Activated CD4-positive, alpha-beta T cell treated with anti-CD3 and anti-CD28 coated beads for 48 hours (primary cell): ENCODE data around the gene AIFM3.
"Not testable (repeated sequence)": the region's sequence is repeated elsewhere in the genome, so short reads cannot be mapped to it uniquely, and the experiment has no call there.

Experiments
- DNase-seq: peaks from one replicate; pipeline ENCODE4 v3.0.0-alpha.2; 2020

The AIFM3 gene

GRCh38 chr22:20992456-20993303 is 25.6 kb downstream of the AIFM3 start:
- DNase-seq: no peak

GRCh38 chr22:20993304-20994127 is 26.5 kb downstream of the AIFM3 start:
- DNase-seq: no peak

GRCh38 chr22:20994128-20994901 is 27.3 kb downstream of the AIFM3 start:
- DNase-seq: no peak

- DNase-seq: no peak
These were observed 27.8 kb downstream of the AIFM3 start for GRCh38 chr22:20994902-20995241.

GRCh38 chr22:20995329-20996030 is 28.4 kb downstream of the AIFM3 start:
- no peak for DNase-seq

- DNase-seq: no peak
These were observed 29.0 kb downstream of the AIFM3 start for GRCh38 chr22:20996031-20996410.

- DNase-seq: no peak
These were observed 29.8 kb downstream of the AIFM3 start for GRCh38 chr22:20996598-20997535.

- no peak for DNase-seq
These were observed 30.6 kb downstream of the AIFM3 start for GRCh38 chr22:20997536-20998257.

GRCh38 chr22:20998411-20999336 is 31.6 kb downstream of the AIFM3 start:
- DNase-seq: no peak

GRCh38 chr22:20999350-21000206 is 32.5 kb downstream of the AIFM3 start:
- no peak for DNase-seq

GRCh38 chr22:21000207-21000986 is 33.3 kb downstream of the AIFM3 start:
- DNase-seq: peak; percentile 27

GRCh38 chr22:21000987-21001600 is 34.0 kb downstream of the AIFM3 start:
- DNase-seq: peak; percentile 24

GRCh38 chr22:21001601-21002325 is 34.7 kb downstream of the AIFM3 start, which contains the start of gene THAP7:
Gene THAP7 (minus strand): TSS chr22:21002118. CDS start chr22:21001911, 207 bp downstream.
- DNase-seq: peak; percentile 98

- DNase-seq: no peak
These were observed 36.7 kb downstream of the AIFM3 start for GRCh38 chr22:21003782-21004181.

- DNase-seq: not testable (repeated sequence)
These were observed 42.2 kb downstream of the AIFM3 start for GRCh38 chr22:21009208-21009607.

GRCh38 chr22:21009638-21010425 is 42.8 kb downstream of the AIFM3 start:
- DNase-seq: peak; percentile 36
